ENCODE measurements around the gene SPATA24. TPM values are rescaled to one million over a fixed set of nuclear protein-coding genes. Genes with fewer than 3 reads are reported as not detected.

The SPATA24 gene
- total RNA-seq, 1 experiment from 2014 or later: 13.0 TPM

- H2AFZ ChIP-seq (ENCODE audit: low read length): no peak overlapping the region
- H3K18ac ChIP-seq (ENCODE audit: insufficient read length, low read depth, low read length): no peak overlapping the region
- TF ChIP-seq CTCF (conservative IDR thresholded peaks at IDR 0.05): no peak
- H2BK12ac ChIP-seq (ENCODE audit: insufficient read length, low read depth, low read length): no peak overlapping the region
- no peak for DNase-seq
- no peak overlapping the region for H3K4me2 ChIP-seq (ENCODE audit: insufficient read depth, insufficient read length, low read length)
- Mint-ChIP-seq H3K27me3 (ENCODE audit: low read depth) (no peaks in the 10 kb centered on the region; the same call in 1 of the 2 replicates), H3K27ac (no peak overlapping the region), H3K4me1 (peaks cover 13 to 35% of the 10 kb centered on the region in 2 experiments), H3K36me3 (ENCODE audit: insufficient read depth in 1 of 3, low read depth in 3 of 3) (no peaks in the 10 kb centered on the region), H3K4me3 (no peak overlapping the region), H3K9me3 (no peaks in the 10 kb centered on the region)
- peaks cover 3% of the 10 kb centered on the region; the same call in 1 of the 2 replicates for H3K4me1 ChIP-seq (ENCODE audit: insufficient read depth, low read length)
- no peak overlapping the region for H4K91ac ChIP-seq (ENCODE audit: insufficient read length, low read depth, low read length)
- H2BK20ac ChIP-seq (ENCODE audit: low read depth, low read length, poor library complexity, severe bottlenecking): no peak overlapping the region
- H3K79me2 ChIP-seq (ENCODE audit: insufficient read depth, low read length): no peaks in the 10 kb centered on the region
- H3K4ac ChIP-seq (ENCODE audit: low read depth, low read length): no peak overlapping the region
- H4K5ac ChIP-seq (ENCODE audit: insufficient read length, low read depth, low read length): no peak overlapping the region
- H3T11ph ChIP-seq (ENCODE audit: low read length): no peak overlapping the region
- H3K23me2 ChIP-seq (ENCODE audit: insufficient read length, low read depth, low read length, poor library complexity, severe bottlenecking): no peaks in the 10 kb centered on the region
- no peak overlapping the region for H3K23ac ChIP-seq (ENCODE audit: insufficient read length, low read depth, low read length)
- no peak overlapping the region for H3K27ac ChIP-seq (ENCODE audit: insufficient read length, low read depth, low read length)
- no peaks in the 10 kb centered on the region for H3K9me3 ChIP-seq (ENCODE audit: control insufficient read depth, low read depth, low read length)
- H4K20me1 ChIP-seq (ENCODE audit: control insufficient read depth, insufficient read depth, insufficient read length): no peaks in the 10 kb centered on the region
- no peak overlapping the region for H4K8ac ChIP-seq (replicated peaks; ENCODE audit: insufficient read length, low read depth, low read length)
- WGBS (ENCODE audit: extremely low coverage, insufficient read length, low lambda C conversion rate): no CpG with 5 or more reads among the region's 5 CpGs
- H3K79me1 ChIP-seq (ENCODE audit: insufficient read depth, low read depth, low read length, poor library complexity, severe bottlenecking): no peaks in the 10 kb centered on the region
- no peak overlapping the region for H2AK5ac ChIP-seq (ENCODE audit: insufficient read length, low read length)
- H3K56ac ChIP-seq (ENCODE audit: insufficient read length, low read depth, low read length): no peak overlapping the region
- H2BK5ac ChIP-seq (ENCODE audit: insufficient read length, low read length): no peak overlapping the region
- no peak overlapping the region for H2BK15ac ChIP-seq (ENCODE audit: low read depth, low read length)
- no peaks in the 10 kb centered on the region for H3K27me3 ChIP-seq (ENCODE audit: insufficient read depth, low read length)
- no peak overlapping the region for H3K14ac ChIP-seq (ENCODE audit: insufficient read depth, low read length)
- no peak overlapping the region for H2BK120ac ChIP-seq (ENCODE audit: low read depth, low read length, poor library complexity, severe bottlenecking)
- H3K9ac ChIP-seq (ENCODE audit: extremely low read depth, insufficient read length, low read length): no peak overlapping the region
These were observed 17.8 kb downstream of the SPATA24 start for GRCh38 chr5:139386050-139386438.
